GM23338 (cell line): Measurements from ENCODE around the gene NSG1. TPM values are rescaled to one million over a fixed set of nuclear protein-coding genes. Genes with fewer than 3 reads are reported as not detected.

Source experiments
- ATAC-seq: fragments of 200-7000 bp; cut with Tn5 transposase; 3 replicates; pipeline ENCODE4 v1.9.1; 2020
- DNase-seq: peaks from one replicate; pipeline ENCODE4 v3.0.0-alpha.2; 2015; ENCODE audit warnings: low spot score
- H2AFZ ChIP-seq: fragments of 200-600 bp; sonication (generic); 2 replicates; pipeline ENCODE4 v1.8.0; 2016; ENCODE audit warnings: antibody characterized with exemption, mild to moderate bottlenecking, moderate library complexity
- H3F3A ChIP-seq: fragments of 200-600 bp; sonication (generic); replicated peaks from 2 replicates; pipeline ENCODE4 v1.8.0; 2017; ENCODE audit warnings: antibody characterized with exemption, mixed run types, low read depth
- H3K27ac ChIP-seq: fragments of 200-600 bp; sonication (generic); 2 replicates; pipeline ENCODE4 v1.6.1; 2016; ENCODE audit warnings: low read depth
- H3K27me3 ChIP-seq: fragments of 200-600 bp; sonication (generic); 2 replicates; pipeline ENCODE4 v1.8.0; 2016; ENCODE audit warnings: mild to moderate bottlenecking, mixed run types, moderate library complexity; ENCODE audit not compliant: insufficient read depth
- H3K36me3 ChIP-seq: fragments of 200-600 bp; sonication (generic); 2 replicates; pipeline ENCODE4 v1.8.0; 2016; ENCODE audit warnings: mild to moderate bottlenecking; ENCODE audit not compliant: insufficient read depth
- H3K4me1 ChIP-seq: fragments of 200-600 bp; sonication (generic); 2 replicates; pipeline ENCODE4 v1.8.0; 2016; ENCODE audit warnings: mild to moderate bottlenecking, moderate library complexity; ENCODE audit not compliant: insufficient read depth
- H3K4me2 ChIP-seq: fragments of 200-600 bp; sonication (generic); 2 replicates; pipeline ENCODE4 v1.7.1; 2017; ENCODE audit warnings: mixed run types
- H3K4me3 ChIP-seq: fragments of 200-600 bp; sonication (generic); 2 replicates; pipeline ENCODE4 v1.6.1; 2016; ENCODE audit warnings: mixed run types
- H3K79me2 ChIP-seq: fragments of 200-600 bp; sonication (generic); replicated peaks from 2 replicates; pipeline ENCODE4 v1.8.0; 2017; ENCODE audit warnings: mild to moderate bottlenecking; ENCODE audit not compliant: insufficient read depth
- H3K9me2 ChIP-seq: fragments of 200-600 bp; sonication (generic); 2 replicates; pipeline ENCODE4 v1.8.0; 2017; ENCODE audit not compliant: insufficient read depth
- H4K20me1 ChIP-seq: fragments of 200-600 bp; sonication (generic); replicated peaks from 2 replicates; pipeline ENCODE4 v1.8.0; 2017; ENCODE audit warnings: mild to moderate bottlenecking; ENCODE audit not compliant: insufficient read depth
- H3K27ac Mint-ChIP-seq: 2 replicates; pipeline ENCODE4 v1.8.0; 2020; ENCODE audit warnings: inconsistent platforms, mild to moderate bottlenecking, moderate library complexity, mixed read lengths
- H3K27me3 Mint-ChIP-seq: 3 replicates; pipeline ENCODE4 v1.8.0; 2022; ENCODE audit warnings: low read depth, mild to moderate bottlenecking, moderate library complexity, mixed read lengths, inconsistent platforms; ENCODE audit not compliant: insufficient read depth, poor library complexity
- H3K36me3 Mint-ChIP-seq: 3 replicates; pipeline ENCODE4 v1.8.0; 2021; ENCODE audit warnings: low read depth, mild to moderate bottlenecking, inconsistent platforms, moderate library complexity, mixed read lengths
- H3K4me1 Mint-ChIP-seq: 3 replicates; pipeline ENCODE4 v1.8.0; 2020; ENCODE audit warnings: mild to moderate bottlenecking, inconsistent platforms, mixed read lengths
- H3K4me3 Mint-ChIP-seq: 3 replicates; pipeline ENCODE4 v1.8.0; 2021; ENCODE audit warnings: moderate library complexity, mild to moderate bottlenecking, inconsistent platforms, mixed read lengths
- H3K9me3 Mint-ChIP-seq: 3 replicates; pipeline ENCODE4 v1.8.0; 2020; ENCODE audit warnings: moderate library complexity, mild to moderate bottlenecking, inconsistent platforms, mixed read lengths
- EZH2 ChIP-seq: fragments of 200-600 bp; sonication (generic); IDR thresholded peaks from one replicate; pipeline ENCODE4 v1.8.0; 2017; ENCODE audit warnings: antibody characterized with exemption, mild to moderate bottlenecking, low read depth; ENCODE audit not compliant: unreplicated experiment
- EZH2phosphoT487 ChIP-seq: fragments of 200-600 bp; sonication (generic); IDR thresholded peaks from one replicate; pipeline ENCODE4 v1.8.1; 2018; ENCODE audit warnings: antibody characterized with exemption; ENCODE audit not compliant: unreplicated experiment
- NANOG ChIP-seq: IDR thresholded peaks from 2 replicates; pipeline ENCODE4 v1.6.1; 2016; ENCODE audit warnings: antibody characterized with exemption, borderline replicate concordance
- STAT1 ChIP-seq: IDR thresholded peaks from one replicate; pipeline ENCODE4 v1.6.1; 2016; ENCODE audit warnings: antibody characterized with exemption; ENCODE audit not compliant: unreplicated experiment
- ZNF114 ChIP-seq: fragments of 250-450 bp; sonication (Bioruptor Pico); IDR thresholded peaks from 2 replicates; pipeline ENCODE4 v1.5.0; 2020; ENCODE audit warnings: mild to moderate bottlenecking, moderate library complexity
- ZNF331 ChIP-seq: fragments of 250-450 bp; sonication (Bioruptor Pico); IDR thresholded peaks from 2 replicates; pipeline ENCODE4 v1.5.0; 2020; ENCODE audit warnings: low read depth, mild to moderate bottlenecking, moderate library complexity
- polyA plus RNA-seq: library from polyadenylated mRNA; unstranded; fragments of >200 nt; fragmentation: Nextera tagmentation; extraction: Ambion mirVana; gene quantifications from 2 replicates; pipeline ENCODE4 v1.2.1, GENCODE V29; 2016
- total RNA-seq: library from RNA; depleted of rRNA; stranded (reverse); fragments of >200 nt; shearing (Covaris generic); gene quantifications from 2 replicates; pipeline ENCODE4 v1.2.3, GENCODE V29; 2014
- TF ChIP-seq, protein P1 (sequence below), 2 experiments: fragments of 200-600 bp in 1 of 2; sonication (generic) in 1 of 2; conservative IDR thresholded peaks; 2 replicates each; pipeline versions ENCODE4 v1.5.1 to v1.6.1; 2016 to 2017; ENCODE audit warnings: antibody characterized with exemption in 2 of 2, low read depth in 2 of 2, mild to moderate bottlenecking in 2 of 2, moderate library complexity in 1 of 2
- TF ChIP-seq, protein P2 (sequence below): IDR thresholded peaks from 2 replicates; pipeline ENCODE4 v1.6.1; 2016; ENCODE audit warnings: antibody characterized with exemption

NSG1 gene
- total and polyA plus RNA-seq, 2 experiments from 2014 or later: 17.4 to 34.5 TPM

DNA sequence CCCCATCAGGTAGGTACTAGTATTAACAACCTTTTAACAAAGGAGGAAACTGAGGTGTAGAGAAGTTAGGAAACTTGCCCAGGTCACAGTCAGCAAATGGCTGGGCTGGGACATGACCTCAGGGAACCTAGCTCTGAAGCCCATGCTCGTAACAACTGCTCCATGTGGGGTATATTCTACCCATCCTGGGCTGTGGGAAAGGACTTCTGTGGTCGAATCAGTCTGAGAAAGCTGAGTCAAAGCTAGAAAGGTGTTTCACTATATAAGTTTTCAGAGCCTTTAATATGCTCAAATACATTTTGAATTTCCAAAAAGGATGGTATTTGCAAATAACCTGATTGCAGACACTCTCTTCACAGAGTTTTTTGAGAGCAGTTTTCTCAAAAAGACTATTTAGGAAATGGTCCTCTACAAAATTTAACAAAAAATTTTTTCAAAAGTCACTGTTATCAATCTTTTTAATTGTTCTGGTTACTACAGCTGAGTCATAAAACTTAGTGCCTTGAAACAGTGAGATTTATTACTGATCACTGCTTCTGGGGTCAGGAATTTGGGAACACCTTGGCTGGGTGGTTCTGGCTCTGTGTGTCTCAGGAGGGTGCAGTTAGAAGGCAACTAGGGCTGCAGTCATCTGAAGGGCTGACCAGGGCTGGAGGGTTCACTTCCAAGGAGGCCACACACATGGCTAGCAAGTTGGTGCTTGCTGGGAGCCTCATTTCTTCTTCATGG is 53.6 kb downstream of the NSG1 start:
- Mint-ChIP-seq H3K4me3 (no peak overlapping the region), H3K36me3 (peaks cover 9% of the 10 kb centered on the region; the same call in 2 of the 3 replicates), H3K27me3 (peaks cover 3% of the 10 kb centered on the region), H3K9me3 (no peaks in the 10 kb centered on the region), H3K4me1 (peaks cover 12% of the 10 kb centered on the region; the same call in 2 of the 3 replicates), H3K27ac (no peak overlapping the region)
- Histone ChIP-seq H3K9me2 (no peaks in the 10 kb centered on the region), H3F3A (no peaks in the 10 kb centered on the region), H3K79me2 (no peaks in the 10 kb centered on the region), H3K27me3 (no peaks in the 10 kb centered on the region), H3K4me1 (no peaks in the 10 kb centered on the region), H4K20me1 (no peaks in the 10 kb centered on the region), H3K36me3 (no peaks in the 10 kb centered on the region), H2AFZ (no peak overlapping the region), H3K4me3 (no peak overlapping the region), H3K27ac (no peak overlapping the region), H3K4me2 (no peak overlapping the region)
- no peak for ATAC-seq
- DNase-seq: no peak
- TF ChIP-seq ZNF114 (CRISPR knock-in tag): no peak
- TF ChIP-seq, protein P1, sequence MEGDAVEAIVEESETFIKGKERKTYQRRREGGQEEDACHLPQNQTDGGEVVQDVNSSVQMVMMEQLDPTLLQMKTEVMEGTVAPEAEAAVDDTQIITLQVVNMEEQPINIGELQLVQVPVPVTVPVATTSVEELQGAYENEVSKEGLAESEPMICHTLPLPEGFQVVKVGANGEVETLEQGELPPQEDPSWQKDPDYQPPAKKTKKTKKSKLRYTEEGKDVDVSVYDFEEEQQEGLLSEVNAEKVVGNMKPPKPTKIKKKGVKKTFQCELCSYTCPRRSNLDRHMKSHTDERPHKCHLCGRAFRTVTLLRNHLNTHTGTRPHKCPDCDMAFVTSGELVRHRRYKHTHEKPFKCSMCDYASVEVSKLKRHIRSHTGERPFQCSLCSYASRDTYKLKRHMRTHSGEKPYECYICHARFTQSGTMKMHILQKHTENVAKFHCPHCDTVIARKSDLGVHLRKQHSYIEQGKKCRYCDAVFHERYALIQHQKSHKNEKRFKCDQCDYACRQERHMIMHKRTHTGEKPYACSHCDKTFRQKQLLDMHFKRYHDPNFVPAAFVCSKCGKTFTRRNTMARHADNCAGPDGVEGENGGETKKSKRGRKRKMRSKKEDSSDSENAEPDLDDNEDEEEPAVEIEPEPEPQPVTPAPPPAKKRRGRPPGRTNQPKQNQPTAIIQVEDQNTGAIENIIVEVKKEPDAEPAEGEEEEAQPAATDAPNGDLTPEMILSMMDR (conservative IDR thresholded peaks at IDR 0.05; ENCODE audit: low read depth in 2 of 2): no peak
- TF ChIP-seq STAT1: no peak

DNA sequence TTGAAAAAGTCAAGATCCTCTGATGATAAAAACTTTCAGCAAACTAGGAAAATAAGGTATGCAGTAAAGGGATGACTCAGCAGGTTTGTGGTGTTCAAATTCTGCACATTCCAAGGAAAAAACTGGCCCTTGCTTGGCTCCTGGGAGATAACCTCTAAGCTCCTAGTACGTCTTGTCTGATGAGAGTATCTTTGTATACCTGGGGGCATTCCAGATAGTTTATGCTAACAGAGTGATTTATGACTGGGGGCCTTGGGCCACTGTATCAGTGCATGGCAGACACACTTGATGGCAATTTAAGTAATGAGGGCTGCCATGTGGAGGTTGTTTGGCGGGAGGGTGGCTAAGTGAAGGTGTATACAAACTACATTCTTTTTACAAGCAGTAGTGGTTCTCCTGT is 56.9 kb downstream of the NSG1 start:
- H3K36me3 ChIP-seq: no peaks in the 10 kb centered on the region
- H3F3A ChIP-seq: no peaks in the 10 kb centered on the region
- H3K4me1 ChIP-seq: peaks cover 6% of the 10 kb centered on the region; the same call in 1 of the 2 replicates
- no peak overlapping the region for H3K27ac ChIP-seq
- no peak overlapping the region for H2AFZ ChIP-seq
- H3K9me2 ChIP-seq: no peaks in the 10 kb centered on the region
- Mint-ChIP-seq H3K9me3 (no peaks in the 10 kb centered on the region), H3K4me3 (no peak overlapping the region), H3K27ac (peak overlapping the region; percentile 70), H3K27me3 (no peaks in the 10 kb centered on the region), H3K4me1 (peaks cover 12% of the 10 kb centered on the region; the same call in 2 of the 3 replicates), H3K36me3 (peaks cover 6% of the 10 kb centered on the region; the same call in 2 of the 3 replicates)
- no peak overlapping the region for H3K4me3 ChIP-seq
- ATAC-seq: no peak
- TF ChIP-seq EZH2phosphoT487 (no peak), EZH2 (no peak), ZNF114 (CRISPR knock-in tag) (no peak), ZNF331 (CRISPR knock-in tag) (no peak), STAT1 (no peak), NANOG (no peak)
- no peaks in the 10 kb centered on the region for H3K79me2 ChIP-seq
- no peak overlapping the region for H3K4me2 ChIP-seq
- H4K20me1 ChIP-seq: no peaks in the 10 kb centered on the region
- H3K27me3 ChIP-seq: no peaks in the 10 kb centered on the region
- DNase-seq: peak; percentile 46

DNA sequence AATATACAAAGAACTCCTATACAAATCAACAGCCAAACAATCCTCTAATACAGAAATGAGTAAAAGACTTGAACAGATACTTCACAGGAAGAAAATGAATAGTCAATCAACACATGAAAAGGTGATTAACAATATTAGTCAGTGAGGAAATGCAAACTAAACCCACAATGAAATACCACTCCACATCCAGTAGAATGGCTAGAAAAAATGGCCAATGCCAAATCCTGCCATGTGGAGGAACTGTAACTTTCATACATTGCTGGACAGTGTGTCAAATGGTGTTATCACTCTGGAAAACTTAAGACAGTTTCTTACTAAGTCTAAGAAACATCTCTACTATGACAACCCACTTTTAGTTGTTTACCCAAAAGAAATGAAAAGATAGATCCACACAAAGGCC is 59.5 kb downstream of the NSG1 start:
- Mint-ChIP-seq H3K27ac (no peak overlapping the region), H3K36me3 (peaks cover 6% of the 10 kb centered on the region; the same call in 2 of the 3 replicates), H3K9me3 (no peaks in the 10 kb centered on the region), H3K4me3 (no peak overlapping the region), H3K27me3 (no peaks in the 10 kb centered on the region), H3K4me1 (peaks cover 12% of the 10 kb centered on the region; the same call in 2 of the 3 replicates)
- Histone ChIP-seq H3K9me2 (no peaks in the 10 kb centered on the region), H2AFZ (no peak overlapping the region), H3K27me3 (no peaks in the 10 kb centered on the region), H3K27ac (no peak overlapping the region), H3K79me2 (no peaks in the 10 kb centered on the region), H3K36me3 (no peaks in the 10 kb centered on the region), H3K4me1 (peaks cover 6% of the 10 kb centered on the region; the same call in 1 of the 2 replicates), H3K4me2 (no peak overlapping the region), H3K4me3 (no peak overlapping the region), H3F3A (no peaks in the 10 kb centered on the region), H4K20me1 (no peaks in the 10 kb centered on the region)
- no peak for ATAC-seq
- no peak for DNase-seq
- TF ChIP-seq ZNF331 (CRISPR knock-in tag): no peak
- no peak for TF ChIP-seq STAT1
- TF ChIP-seq EZH2: no peak
- TF ChIP-seq, protein P2, sequence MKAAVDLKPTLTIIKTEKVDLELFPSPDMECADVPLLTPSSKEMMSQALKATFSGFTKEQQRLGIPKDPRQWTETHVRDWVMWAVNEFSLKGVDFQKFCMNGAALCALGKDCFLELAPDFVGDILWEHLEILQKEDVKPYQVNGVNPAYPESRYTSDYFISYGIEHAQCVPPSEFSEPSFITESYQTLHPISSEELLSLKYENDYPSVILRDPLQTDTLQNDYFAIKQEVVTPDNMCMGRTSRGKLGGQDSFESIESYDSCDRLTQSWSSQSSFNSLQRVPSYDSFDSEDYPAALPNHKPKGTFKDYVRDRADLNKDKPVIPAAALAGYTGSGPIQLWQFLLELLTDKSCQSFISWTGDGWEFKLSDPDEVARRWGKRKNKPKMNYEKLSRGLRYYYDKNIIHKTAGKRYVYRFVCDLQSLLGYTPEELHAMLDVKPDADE: no peak
- TF ChIP-seq EZH2phosphoT487: no peak
